HG03354 (cell line): ENCODE results near the gene RNH1.
A peak's percentile ranks its signal among the peaks of the same experiment; 100 is the strongest.

Source experiments
- ATAC-seq: cut with Tn5 transposase; IDR thresholded peaks from one replicate; pipeline ENCODE4 v1.9.1; 2021; ENCODE audit warnings: mild to moderate bottlenecking; ENCODE audit not compliant: unreplicated experiment, poor library complexity, severe bottlenecking

The RNH1 gene

GRCh38 chr11:538431-539051, 31.5 kb upstream of the RNH1 start:
- no peak for ATAC-seq

- ATAC-seq = peak; percentile 1
Observed at GRCh38 chr11:537622-538430, 30.8 kb upstream of the RNH1 start.

GRCh38 chr11:536841-537621, 30.0 kb upstream of the RNH1 start, which contains the start of gene LRRC56:
TSS of gene LRRC56 (plus strand) at chr11:537527. CDS start at chr11:540685, 3,158 bp downstream.
- peak; percentile 56 for ATAC-seq

- peak; percentile 76 for ATAC-seq
Observed at GRCh38 chr11:535519-536454, 28.7 kb upstream of the RNH1 start, which contains the start of gene HRAS. TSS of gene HRAS (minus strand) at chr11:535576.

- peak; percentile 9 for ATAC-seq
Observed at GRCh38 chr11:535210-535518, 28.1 kb upstream of the RNH1 start.

- ATAC-seq = peak; percentile 7
Observed at GRCh38 chr11:534396-535209, 27.6 kb upstream of the RNH1 start.

GRCh38 chr11:533586-534395, 26.7 kb upstream of the RNH1 start:
- ATAC-seq = no peak

GRCh38 chr11:532986-533585, 26.0 kb upstream of the RNH1 start:
- ATAC-seq = no peak

GRCh38 chr11:532527-532985, 25.5 kb upstream of the RNH1 start:
- no peak for ATAC-seq

- no peak for ATAC-seq
Observed at GRCh38 chr11:531919-532526, 25.0 kb upstream of the RNH1 start.

GRCh38 chr11:530960-531831, 24.2 kb upstream of the RNH1 start:
- ATAC-seq = no peak

GRCh38 chr11:529728-530411, 22.8 kb upstream of the RNH1 start:
- no peak for ATAC-seq

GRCh38 chr11:528815-529727, 22.0 kb upstream of the RNH1 start:
- no peak for ATAC-seq

GRCh38 chr11:528166-528814, 21.2 kb upstream of the RNH1 start:
- ATAC-seq = no peak
